Activated naive CD8-positive, alpha-beta T cell treated with anti-CD3 and anti-CD28 coated beads, Interleukin-2, amount 50 U/mL, for 16 hours (primary cell): ENCODE measurements around the gene INTS11.
"Not testable (repeated sequence)": the region's sequence is repeated elsewhere in the genome, so short reads cannot be mapped to it uniquely, and the experiment has no call there.

Source experiments
- DNase-seq: peaks from one replicate; pipeline ENCODE4 v3.0.0-alpha.2; 2020; ENCODE audit warnings: low read depth, low spot score

The INTS11 gene

DNA sequence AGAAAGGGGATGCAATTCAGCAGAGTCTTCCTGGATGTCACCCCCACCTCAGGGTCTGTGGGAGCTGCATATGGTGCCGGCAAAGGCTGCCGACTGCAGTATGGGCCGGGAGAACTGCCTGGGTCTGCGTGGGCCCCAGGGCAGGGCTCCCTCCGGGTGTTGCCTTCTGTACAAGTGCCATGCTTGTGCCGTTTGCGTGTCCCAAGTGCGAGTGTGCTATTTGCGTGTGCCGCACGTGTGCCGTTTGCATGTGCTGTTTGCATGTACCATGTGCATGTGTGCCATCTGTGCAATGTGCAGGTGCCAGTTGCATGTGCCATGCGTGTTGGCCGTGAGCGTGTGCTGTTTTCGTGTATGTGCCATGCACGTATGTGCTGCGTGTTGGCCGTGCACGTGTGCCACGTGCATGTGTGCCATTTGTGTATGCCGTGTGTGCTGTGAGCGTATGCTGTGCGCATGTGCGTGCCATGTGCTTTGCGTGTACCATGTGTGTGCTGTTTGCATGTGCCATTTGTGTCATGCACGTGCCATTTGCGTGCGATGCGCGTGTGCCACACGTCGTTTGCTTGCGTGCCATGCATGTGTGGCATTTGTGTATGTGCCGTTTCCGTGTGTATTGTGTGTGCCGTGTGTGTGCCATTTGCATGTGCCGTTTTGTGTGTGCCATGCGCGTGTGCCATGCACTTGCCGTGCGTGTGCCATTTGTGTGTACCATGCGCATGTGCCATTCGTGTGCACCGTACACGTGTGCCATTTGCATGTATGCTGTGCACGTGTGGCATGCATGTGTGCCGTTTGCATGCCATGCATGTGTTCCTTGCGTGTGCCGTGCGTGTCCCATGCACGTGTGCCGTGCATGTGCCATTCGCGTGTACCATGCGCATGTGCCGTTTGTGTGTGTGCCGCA lies 5.1 kb upstream of the INTS11 start:
- DNase-seq, result no peak

DNA sequence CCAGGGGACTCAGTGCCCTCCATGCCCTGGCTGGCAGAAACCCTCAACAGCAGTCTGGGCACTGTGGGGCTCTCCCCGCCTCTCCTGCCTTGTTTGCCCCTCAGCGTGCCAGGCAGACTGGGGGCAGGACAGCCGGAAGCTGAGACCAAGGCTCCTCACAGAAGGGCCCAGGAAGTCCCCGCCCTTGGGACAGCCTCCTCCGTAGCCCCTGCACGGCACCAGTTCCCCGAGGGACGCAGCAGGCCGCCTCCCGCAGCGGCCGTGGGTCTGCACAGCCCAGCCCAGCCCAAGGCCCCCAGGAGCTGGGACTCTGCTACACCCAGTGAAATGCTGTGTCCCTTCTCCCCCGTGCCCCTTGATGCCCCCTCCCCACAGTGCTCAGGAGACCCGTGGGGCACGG lies 3.8 kb upstream of the INTS11 start:
- DNase-seq, result no peak

DNA sequence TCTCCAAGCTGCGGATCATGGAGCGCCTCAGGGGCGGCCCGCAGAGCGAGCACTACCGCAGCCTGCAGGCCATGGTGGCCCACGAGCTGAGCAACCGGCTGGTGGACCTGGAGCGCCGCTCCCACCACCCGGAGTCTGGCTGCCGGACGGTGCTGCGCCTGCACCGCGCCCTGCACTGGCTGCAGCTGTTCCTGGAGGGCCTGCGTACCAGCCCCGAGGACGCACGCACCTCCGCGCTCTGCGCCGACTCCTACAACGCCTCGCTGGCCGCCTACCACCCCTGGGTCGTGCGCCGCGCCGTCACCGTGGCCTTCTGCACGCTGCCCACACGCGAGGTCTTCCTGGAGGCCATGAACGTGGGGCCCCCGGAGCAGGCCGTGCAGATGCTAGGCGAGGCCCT lies 2.8 kb upstream of the INTS11 start:
- no peak for DNase-seq

DNA sequence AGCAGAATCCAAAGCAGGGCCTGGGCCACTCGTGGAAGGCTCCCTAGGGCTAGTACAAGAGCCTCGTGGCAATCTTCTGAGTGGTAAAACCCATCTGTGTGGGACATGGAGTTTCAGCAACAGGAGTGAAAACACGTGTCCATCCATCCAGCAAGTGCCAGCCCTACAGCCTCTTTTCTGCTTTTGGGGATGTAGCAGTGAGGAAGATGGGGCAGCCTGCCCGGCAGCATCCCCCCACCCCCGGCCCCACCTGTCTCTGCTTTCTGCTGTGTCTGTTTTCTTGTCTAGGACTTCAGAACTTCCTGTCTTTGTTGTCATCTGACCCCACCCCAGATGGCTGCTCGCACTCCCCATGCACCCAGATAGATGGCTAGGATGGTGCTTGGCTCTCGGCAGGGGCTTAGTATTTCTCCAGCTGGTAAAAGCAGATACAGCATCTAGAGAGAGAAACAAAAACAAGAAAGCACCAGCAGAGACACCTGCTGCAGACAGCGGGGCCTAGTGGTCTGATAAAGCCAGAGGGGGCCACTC lies 1.7 kb upstream of the INTS11 start:
- no peak for DNase-seq

DNA sequence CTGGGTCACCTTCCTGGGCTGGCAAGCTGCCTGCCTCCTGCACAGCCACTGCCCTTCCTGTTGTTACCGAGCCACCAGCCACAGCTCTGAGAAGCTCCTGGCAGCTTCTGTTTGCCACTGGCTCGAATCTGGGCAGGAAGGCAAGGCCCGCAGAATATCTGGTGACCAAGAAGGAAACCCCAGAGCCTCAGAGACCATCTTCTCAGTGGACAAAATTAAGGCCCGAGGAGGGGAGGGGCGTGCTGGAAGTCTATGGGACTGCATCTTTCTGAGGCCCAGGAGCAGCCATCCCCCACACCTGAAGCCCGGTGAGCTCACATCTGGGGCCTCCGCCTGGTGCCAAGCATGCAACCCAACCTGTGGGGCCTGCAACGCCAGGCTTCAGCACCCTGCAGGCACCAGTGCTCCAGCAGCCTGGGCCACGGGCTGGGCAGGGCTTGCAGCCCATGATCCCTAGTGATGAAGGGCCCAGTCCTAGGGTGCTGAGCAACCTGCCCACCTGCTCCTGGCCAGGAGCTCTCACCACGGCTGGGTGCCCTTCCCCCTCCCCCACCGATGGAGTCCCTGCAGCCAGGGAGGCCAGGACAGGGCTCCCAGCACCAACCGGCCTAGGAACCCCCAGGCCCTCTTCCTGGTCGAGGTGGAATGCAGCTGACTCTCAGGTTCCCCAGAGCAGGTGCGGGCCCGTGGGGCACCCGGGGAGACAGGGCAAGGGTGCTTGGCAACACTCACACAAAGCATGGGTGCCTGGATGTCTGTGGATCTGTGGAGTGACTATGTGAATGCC lies 1.0 kb upstream of the INTS11 start:
- no peak for DNase-seq

DNA sequence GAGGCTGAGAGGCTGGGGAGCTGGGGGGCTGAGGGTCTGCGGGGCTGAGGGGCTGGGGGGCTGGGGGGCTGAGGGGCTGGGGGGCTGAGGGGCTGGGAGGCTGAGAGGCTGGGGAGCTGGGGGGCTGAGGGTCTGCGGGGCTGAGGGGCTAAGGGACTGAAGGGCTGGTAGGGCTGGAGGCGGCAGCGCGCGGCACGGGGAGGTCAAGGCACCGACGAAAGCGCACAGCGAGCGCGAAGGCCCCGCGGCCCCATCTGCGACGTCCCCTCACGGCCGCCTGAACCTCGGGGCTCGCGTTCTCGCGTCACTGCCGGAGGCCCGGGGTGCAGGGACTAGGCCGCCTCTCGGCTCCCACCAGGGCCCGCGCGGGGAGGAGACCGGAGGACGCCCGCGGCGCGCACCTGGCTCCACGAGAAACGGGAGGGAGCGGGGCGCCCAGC lies 356 bp downstream of the INTS11 start:
- no peak for DNase-seq

DNA sequence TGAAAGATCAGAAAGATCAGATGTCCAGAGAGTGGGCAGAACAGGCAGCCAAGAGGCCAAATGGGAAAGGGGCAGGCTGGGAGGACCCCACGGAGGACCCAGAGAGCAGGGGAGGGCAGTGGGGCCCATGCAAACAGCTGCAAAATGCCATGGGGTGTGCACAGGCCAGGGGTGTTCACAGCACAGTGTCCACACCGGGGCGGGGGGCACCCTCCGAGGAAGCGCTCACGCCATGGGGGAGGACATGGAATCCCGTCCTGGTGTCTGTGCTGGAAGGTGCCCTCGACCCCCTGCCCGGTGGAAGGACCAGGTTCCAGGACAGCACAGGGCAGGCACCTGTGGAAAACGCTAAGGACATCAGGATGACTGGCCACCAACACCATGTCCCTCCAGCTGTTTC lies 1.5 kb downstream of the INTS11 start:
- DNase-seq, result no peak

DNA sequence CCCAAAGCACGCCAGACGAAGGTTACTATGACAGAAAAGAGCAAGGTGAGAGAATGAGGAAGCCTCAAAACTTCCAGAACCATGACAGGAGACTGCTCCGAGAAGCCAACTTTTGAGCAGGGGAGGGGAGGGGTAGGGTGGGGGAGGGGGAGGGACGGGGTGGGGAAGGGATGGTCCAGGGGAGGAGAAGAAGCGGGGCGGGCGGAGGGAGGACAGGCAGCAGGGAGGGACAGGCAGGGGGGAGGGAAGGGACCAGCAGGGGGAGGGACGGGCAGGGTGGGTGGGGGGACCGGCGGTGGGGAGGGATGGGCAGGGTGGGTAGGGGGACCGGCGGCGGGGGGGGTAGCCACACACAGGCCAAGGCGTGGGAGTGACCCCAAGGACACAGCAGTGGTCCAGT lies 2.0 kb downstream of the INTS11 start:
- DNase-seq, result no peak

DNA sequence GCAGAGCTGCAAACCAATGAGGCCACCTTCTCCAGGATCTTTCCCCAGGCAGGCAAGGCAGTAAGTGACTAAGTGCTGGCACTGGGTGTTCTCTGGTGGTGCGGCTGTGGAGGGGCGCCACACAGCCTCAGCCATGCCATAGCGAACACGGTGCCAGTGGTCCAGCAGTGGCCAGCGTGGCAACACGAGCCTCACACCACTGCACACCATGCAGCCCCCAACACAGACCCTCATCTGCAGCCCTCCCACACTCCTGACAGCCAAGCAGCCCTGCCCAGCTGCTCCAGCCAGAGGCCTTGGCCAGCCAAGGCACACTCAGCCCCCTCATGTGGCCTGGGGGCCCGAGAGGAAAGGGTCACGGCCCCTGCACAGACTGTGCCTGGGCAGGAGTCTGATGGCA lies 3.0 kb downstream of the INTS11 start:
- no peak for DNase-seq

DNA sequence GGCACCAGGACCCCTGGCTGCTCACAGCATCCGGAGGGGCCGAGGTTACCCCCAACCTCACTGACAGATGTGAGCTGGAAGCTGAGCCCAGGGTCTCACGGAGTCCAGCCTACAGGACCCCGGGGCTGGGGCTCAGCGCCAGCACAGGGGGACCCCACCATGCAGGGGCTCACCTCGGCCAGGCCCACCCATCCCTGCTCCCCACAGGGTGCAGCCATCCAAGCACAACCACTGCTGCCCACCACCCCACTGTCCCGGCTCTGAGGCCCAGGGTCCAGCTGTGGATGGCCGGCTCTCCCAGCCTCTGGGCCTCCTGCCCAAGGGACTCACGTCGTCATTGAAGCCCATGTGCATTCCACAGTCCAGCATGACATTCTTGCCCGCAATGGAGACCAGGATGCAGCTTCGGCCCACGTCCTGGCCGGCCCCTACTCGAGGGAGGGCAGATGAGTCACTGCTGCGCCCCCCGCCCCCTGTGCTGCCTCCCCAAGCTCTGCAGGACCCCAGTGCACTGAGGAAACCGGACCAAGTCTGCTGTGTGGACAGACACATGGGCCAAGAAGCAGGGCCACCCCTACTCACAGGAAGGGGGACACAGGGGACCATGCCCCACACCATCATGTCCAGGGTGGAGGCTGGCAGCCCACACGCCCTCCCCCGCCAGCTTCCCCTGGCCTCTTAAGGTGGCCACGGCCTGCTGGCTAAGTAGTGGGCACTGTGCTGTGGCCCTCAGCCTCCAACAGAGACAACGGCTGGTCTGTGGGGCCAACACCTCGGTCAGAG lies 3.6 kb downstream of the INTS11 start:
- DNase-seq, result no peak

DNA sequence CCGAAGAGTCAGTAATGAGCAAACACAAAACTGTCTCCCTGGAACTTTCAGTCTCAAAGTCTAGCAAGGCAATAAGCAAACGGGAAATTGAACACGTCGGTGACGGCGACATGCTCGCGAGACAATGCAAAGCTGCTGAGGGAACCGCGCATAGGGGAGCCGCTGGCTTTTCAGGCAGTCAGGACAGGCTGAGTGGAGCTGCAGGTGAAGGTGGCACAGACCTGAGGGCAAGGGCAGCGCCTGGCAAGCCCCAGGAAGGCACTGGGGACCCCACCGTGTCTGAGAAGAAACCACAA lies 4.9 kb downstream of the INTS11 start:
- DNase-seq, result no peak

DNA sequence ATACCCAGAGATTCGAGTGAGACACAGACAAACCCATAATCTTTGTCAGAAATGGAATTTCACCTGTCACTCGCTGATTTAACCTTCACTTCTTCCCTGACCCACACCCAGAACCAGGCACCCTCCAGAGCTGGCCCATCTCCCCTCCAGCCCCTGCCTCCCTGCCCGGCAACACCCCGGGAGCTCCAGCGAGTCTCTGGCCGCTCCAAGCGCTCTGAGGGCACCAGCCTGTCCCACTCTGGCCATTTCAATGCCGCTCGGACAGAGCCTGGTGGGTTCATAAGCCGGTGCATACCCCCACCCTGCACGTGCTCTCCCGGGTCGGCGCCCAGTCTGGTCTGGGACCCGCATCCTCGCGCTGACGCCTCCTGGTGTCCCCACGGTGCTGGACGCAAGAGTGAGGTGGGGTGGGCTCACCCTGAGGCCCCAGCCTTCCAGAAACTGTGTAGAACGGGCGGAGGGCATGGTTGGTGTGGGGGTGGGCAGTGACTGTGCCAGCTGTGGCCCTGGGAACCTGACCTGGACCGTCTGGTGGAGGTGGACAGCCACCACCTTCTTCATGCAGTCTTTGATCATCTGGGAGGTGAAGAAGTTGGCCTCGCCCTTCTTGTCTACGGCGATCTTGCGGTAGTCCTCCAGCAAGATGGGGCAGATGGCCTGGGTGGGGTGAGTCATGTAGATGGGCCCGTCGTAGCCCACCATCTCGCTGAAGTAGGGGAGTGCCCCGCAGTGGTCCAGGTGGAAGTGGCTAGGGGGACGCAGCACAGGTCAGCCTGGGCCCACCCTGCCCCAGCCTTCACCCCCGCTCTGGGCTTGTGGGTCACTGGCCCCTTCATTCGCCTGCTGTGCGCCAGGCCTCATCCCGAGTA lies 5.4 kb downstream of the INTS11 start:
- no peak for DNase-seq

DNA sequence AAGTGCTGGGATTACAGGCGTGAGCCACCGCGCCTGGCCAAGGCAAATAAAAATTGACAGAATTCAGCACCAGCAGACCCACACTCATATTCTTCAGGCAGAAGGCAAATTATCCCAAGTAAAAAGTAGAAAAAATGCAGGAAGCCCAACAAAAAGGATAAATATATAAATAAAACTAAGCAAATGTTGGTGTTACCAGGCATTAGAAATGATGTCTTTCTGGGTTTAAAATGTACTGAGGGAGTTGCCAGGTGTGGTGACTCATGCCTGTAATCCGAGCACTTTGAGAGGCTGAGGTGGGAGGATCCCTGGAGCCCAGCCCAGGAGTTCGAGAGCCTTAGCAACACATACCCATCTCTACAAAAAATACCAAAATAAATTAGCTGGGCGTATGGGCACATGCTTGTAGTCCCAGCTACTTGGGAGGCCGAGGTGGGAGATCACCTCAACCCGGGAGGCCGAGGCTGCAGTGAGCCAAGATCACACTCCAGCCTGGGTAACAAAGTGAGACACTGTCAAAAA lies 6.3 kb downstream of the INTS11 start:
- no peak for DNase-seq

DNA sequence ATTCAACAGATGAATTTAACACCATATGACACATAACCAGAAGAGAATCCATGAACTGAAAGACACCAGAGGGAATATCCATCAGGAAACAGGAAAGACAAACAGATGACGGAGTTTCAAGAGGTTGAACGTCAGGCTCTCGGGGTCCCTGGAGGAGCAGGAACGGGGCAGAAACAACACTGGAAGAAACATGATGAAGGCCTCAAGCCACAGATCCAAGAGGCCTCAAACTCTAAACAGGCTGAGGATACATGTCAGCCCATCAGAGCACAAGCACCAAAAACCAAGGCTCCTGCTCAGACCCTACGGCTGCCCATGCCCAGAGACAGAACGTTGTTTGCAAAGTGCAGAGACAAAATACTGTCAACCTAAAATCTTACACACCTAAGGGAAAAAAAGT lies 7.0 kb downstream of the INTS11 start:
- DNase-seq, result no peak

DNA sequence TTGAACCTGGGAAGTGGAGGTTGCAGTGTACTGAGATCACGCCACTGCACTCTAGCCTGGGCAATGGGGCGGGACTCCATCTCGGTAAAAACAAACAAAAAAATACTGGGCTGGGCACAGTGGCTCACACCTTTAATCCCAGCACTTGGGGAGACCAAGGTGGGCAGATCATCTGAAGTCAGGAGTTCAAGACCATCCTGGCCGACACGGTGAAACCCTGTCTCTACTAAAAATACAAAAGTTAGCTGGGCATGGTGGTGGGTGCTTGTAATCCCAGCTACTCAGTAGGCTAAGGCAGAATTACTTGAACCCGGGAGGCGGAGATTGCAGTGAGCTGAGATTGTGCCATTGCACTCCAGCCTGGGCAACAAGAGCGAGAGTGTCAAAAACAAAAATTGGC lies 8.3 kb downstream of the INTS11 start:
- not testable (repeated sequence) for DNase-seq

DNA sequence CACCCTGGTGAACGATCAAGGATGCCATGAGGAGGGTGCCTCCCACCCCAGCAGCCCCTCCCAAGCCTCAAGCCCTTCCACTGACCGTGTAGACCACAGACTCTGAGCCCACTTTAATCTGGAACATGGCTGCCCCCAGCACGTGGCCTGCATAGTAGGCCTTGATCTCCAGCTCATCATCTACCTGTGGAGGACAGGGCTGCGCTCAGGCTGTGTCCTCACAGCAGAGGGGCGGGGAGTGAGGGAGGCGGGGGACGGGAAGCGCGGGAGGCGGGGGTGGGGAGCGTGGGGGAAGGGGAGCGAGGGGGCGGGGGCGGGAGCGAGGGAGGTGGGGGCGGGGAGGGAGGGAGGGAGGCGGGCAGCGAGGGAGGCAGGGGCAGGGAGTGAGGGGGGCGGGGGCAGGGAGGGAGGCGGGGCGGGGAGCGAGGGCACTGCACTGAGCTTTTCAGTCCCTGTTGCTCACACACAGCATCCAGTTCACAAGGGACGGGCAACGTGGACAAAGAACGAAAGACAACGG lies 9.0 kb downstream of the INTS11 start:
- DNase-seq, result no peak

DNA sequence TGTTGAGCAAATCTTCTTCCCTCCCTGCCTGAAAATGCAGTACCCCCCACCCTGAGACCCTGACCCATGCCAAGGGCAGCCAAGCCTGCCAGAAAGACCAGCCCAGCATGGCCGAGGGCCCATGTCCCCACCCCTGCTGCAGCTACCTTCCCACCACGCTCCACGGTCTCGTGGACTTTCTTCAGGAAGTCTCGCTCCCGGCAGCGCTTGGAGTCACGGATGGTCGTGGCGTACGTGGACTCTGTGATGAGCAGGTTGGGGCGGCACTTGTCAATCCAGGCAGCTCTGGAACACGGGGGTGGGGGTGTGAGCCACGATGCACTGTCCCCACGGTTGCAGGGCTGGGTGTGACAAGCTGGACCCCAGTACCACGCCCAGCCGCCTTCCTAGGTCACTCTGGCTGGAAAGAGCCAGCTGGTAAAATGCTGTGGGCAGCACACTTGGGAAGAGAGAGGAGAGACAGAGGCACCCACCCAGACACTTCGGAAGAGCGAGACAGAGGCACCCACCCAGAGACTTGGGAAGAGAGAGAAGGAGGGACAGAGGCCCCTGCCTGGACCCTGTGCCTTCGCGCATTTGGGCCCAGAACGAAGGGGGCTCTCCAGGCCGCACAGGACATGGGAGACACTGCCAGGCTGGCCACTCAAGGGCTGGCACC lies 9.7 kb downstream of the INTS11 start:
- no peak for DNase-seq

DNA sequence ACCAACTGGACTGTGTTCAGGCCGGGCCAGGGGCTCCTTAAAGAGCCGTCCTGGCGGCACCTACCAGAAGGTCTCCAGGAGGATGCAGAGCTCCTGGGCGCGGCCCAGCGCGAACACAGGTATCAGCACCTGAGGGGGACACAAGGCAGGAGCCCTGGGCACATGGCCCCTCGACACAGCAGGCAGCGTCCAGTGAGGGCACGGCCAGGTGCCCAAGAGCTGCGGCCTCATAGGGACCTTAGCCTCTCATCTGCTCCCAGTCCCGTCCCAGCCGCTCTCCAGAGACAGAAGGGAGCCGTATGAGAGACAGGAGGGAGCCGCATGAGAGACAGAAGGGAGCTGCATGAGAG lies 10.2 kb downstream of the INTS11 start:
- no peak for DNase-seq

DNA sequence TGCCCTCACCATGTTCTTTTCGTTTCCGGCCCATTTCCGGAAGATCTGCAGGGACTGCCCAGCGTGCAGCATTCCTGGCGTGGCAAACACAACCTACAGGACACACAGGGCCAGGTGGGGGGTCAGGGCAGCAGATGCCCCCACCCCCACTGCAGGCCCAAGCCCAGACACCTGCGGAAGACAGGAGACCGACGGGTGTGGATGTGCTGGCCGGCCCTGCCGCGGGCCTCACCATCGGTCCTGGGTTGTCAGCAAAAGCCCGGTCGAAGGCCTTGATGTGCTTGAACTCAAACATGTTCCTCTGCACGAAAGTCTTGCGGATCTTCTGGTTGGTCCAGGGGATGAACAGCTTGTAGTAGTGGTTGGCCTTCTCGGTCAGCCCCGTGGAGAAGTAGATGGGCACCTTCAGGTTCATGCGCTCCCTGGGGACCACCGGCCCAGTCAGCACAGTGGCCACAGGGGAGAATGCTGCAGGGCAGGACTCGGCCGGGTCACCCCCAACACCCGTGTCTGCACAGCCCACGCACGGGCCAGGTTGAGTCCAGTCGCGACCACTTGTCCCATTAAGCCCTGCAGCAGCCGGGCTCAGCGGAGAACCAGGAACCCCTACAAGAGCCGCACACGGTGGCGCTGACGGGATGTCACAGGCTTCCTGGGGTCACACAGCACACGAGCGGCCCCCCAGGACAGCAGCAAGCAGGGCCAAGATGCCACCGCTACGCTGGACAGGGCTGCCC lies 10.8 kb downstream of the INTS11 start:
- DNase-seq, result no peak
